PC-3 (cell line): ENCODE data around the gene TBC1D5.
"Not testable (repeated sequence)": the region's sequence is repeated elsewhere in the genome, so short reads cannot be mapped to it uniquely, and the experiment has no call there.

Experiments
- CTCF ChIP-seq: fragments of 300-600 bp; sonication (generic); conservative IDR thresholded peaks from 2 replicates; pipeline ENCODE4 v1.5.1; 2017; ENCODE audit warnings: antibody characterized with exemption, low read depth, mild to moderate bottlenecking, low read length
- EZH2 ChIP-seq: fragments of 300-600 bp; sonication (generic); IDR thresholded peaks from one replicate; pipeline ENCODE4 v1.6.1; 2017; ENCODE audit warnings: antibody characterized with exemption, mild to moderate bottlenecking, low read length; ENCODE audit not compliant: unreplicated experiment

- TF ChIP-seq CTCF, EZH2: not testable (repeated sequence)
Observed at GRCh38 chr3:17735362-17735761, 7.1 kb downstream of the TBC1D5 start.
